AG04450 (cell line): ENCODE results near the gene B3GALT6. TPM values are rescaled to one million over a fixed set of nuclear protein-coding genes. Genes with fewer than 3 reads are reported as not detected.

Source experiments
- CTCF ChIA-PET: fragments of 300-600, 350-600 bp; formaldehyde crosslinking; extraction: SDS; loops from one replicate; lab custom pipeline; 2022; ENCODE audit warnings: antibody characterized with exemption, inconsistent platforms; lab: Charles Lee
- POLR2A ChIA-PET: fragments of 350-600 bp; formaldehyde crosslinking; extraction: SDS; loops from one replicate; lab custom pipeline; 2021; ENCODE audit warnings: antibody characterized with exemption, inconsistent platforms; lab: Yijun Ruan, JAX
- DNase-seq: peaks from one replicate; pipeline ENCODE4 v3.0.0-alpha.2; 2011; ENCODE audit warnings: low read depth, low spot score
- H3K27ac ChIP-seq: one replicate; pipeline ENCODE4 v1.5.1; 2012; ENCODE audit warnings: low read depth, low read length, control low read depth
- H3K27me3 ChIP-seq: one replicate; pipeline ENCODE4 v1.6.0; 2012; ENCODE audit warnings: low read length; ENCODE audit not compliant: control insufficient read depth, insufficient read depth
- H3K4me3 ChIP-seq: 2 replicates; pipeline ENCODE4 v1.5.1; 2011; ENCODE audit warnings: mild to moderate bottlenecking, low read depth, low read length, control low read depth
- H3K9me3 ChIP-seq: 2 replicates; pipeline ENCODE4 v1.5.1; 2012; ENCODE audit warnings: low read length; ENCODE audit not compliant: control insufficient read depth, insufficient read depth
- polyA plus RNA-seq: library from polyadenylated mRNA; depleted of rRNA; stranded (reverse); fragments of >200 nt; gene quantifications from 2 replicates; pipeline ENCODE4 v1.2.3, GENCODE V29; 2011
- TF ChIP-seq, protein P1 (sequence below): IDR thresholded peaks from 2 replicates; pipeline ENCODE4 v1.5.1; 2011; ENCODE audit warnings: low read depth, low read length, control low read depth, inconsistent platforms

B3GALT6 gene
- polyA plus RNA-seq, 1 experiment, result 15.2 TPM

DNA sequence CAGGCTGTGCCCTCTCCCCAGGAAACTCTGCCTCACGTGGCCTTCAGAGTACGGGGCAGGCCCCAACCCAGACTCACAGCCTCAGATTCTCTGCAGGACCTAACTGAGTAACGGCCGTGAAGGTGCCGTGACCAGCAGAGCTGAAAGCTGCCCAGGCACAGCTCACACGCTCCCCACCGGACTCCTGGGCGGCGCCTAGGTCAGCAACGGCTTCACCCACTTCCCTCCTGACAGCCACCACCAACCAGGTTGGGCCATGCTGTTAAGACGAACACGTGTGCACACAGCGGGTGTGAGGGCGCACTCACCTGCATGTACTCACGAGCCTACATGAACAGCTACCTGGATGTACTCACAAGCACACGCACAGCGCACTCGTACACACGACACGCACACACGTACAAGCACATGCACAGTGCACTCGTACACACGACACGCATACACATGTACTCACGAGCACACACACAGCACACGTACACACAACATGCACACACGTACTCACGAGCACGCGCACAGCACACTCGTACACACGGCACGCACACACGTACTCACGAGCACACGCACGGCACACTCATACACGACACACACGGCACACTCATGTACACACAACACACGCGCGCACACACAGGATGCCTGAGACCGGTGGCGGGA lies 9.3 kb upstream of the B3GALT6 start:
- Histone ChIP-seq H3K4me3 (no peak overlapping the region), H3K9me3 (peaks cover 11% of the 10 kb centered on the region; the same call in 1 of the 2 replicates), H3K27ac (no peak overlapping the region), H3K27me3 (no peaks in the 10 kb centered on the region)
- CTCF ChIA-PET, result no interaction called here
- TF ChIP-seq, protein P1, sequence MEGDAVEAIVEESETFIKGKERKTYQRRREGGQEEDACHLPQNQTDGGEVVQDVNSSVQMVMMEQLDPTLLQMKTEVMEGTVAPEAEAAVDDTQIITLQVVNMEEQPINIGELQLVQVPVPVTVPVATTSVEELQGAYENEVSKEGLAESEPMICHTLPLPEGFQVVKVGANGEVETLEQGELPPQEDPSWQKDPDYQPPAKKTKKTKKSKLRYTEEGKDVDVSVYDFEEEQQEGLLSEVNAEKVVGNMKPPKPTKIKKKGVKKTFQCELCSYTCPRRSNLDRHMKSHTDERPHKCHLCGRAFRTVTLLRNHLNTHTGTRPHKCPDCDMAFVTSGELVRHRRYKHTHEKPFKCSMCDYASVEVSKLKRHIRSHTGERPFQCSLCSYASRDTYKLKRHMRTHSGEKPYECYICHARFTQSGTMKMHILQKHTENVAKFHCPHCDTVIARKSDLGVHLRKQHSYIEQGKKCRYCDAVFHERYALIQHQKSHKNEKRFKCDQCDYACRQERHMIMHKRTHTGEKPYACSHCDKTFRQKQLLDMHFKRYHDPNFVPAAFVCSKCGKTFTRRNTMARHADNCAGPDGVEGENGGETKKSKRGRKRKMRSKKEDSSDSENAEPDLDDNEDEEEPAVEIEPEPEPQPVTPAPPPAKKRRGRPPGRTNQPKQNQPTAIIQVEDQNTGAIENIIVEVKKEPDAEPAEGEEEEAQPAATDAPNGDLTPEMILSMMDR, result no peak
- POLR2A ChIA-PET, result interaction anchor here (0.6 kb wide), 1 partner anchor 180 kb away, joined by 4 read pairs; no protein-coding TSS in a partner anchor
- no peak for DNase-seq

DNA sequence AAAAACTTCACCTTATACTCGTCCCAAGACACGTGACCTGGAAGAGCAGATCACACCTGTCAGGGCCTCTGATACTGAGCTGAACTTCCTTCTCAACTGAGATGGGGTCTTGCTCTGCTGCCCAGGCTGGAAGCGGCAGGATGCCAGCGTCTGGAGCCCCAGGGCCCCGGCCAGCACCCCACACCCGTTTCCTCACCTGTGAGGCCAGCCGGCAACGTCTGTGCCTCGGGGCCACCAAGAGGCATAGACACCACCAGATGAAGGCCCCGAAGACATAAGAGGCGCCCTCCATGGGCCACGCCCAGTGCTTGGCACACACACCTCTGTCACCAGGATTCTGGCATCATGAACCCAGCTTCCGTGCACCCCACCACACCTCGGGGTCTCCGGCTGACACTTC lies 8.7 kb upstream of the B3GALT6 start:
- DNase-seq, result no peak
- CTCF ChIA-PET, result no interaction called here
- POLR2A ChIA-PET, result no interaction called here

DNA sequence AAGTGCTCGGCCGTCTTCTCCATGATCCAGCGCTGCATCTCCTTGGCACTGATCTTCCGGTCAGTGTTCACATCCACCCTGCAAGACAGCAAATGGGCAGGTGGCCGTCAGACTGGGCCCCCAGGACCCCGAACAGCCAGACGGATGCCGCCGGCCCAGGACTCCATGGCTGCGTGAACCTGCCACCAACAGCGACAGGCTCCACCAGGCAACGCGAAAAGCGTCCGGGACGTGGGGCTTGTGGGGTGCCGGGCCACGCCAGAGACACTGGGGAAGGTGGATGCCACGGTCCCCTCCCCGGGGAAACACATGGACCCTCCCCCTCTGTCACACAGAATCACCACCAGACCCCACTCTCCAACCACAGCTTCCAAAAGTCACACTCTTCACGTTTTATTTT lies 8.1 kb upstream of the B3GALT6 start:
- ChIA-PET POLR2A (interaction anchor here (0.6 kb wide), 1 partner anchor 98 kb away, joined by 6 read pairs; no protein-coding TSS in a partner anchor), CTCF (no interaction called here)
- TF ChIP-seq, protein P1, result no peak
- Histone ChIP-seq H3K9me3 (peaks cover under 1% of the 10 kb centered on the region; the same call in 1 of the 2 replicates), H3K27ac (no peak overlapping the region), H3K4me3 (no peak overlapping the region), H3K27me3 (no peaks in the 10 kb centered on the region)
- DNase-seq, result no peak

More for the DNA sequence above, 8.7 kb upstream of the B3GALT6 start:
- TF ChIP-seq, protein P1, result no peak
- Histone ChIP-seq H3K4me3 (no peak overlapping the region), H3K27me3 (no peaks in the 10 kb centered on the region), H3K9me3 (peaks cover 6% of the 10 kb centered on the region; the same call in 1 of the 2 replicates), H3K27ac (no peak overlapping the region)

DNA sequence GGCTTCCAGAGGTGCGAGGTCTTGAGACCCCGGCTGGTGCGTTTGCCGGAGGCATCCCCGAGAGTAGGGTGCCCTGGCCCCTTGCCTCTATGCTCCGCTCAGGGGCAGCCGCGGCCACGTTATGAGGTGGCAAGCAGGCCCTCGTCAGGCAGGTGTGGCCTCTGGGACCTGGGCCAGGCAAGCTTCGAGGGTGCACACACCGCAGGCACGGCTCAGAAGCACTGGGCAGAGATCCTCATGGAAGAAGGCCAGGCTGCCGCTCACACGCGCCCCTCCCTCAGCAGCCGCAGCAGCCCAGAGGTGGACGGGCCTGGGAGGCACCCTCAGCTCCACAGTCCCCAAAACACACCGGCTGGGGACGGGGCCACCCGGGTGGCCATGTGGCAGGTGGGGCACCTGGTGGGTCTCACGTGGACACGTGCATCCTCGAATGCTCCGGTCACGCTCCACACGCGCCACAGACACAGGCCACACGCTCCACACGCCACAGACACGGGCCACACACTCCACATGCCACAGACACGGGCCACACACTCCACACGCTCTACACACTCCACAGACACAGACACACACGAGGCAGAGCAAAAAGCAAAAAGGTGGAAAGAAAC lies 6.7 kb upstream of the B3GALT6 start:
- no peak overlapping the region for H3K4me3 ChIP-seq
- POLR2A ChIA-PET, result no interaction called here
- no peak overlapping the region for H3K27ac ChIP-seq
- H3K27me3 ChIP-seq, result no peaks in the 10 kb centered on the region
- CTCF ChIA-PET, result no interaction called here
- TF ChIP-seq, protein P1, result no peak
- no peaks in the 10 kb centered on the region; the same call in 1 of the 2 replicates for H3K9me3 ChIP-seq
- no peak for DNase-seq

DNA sequence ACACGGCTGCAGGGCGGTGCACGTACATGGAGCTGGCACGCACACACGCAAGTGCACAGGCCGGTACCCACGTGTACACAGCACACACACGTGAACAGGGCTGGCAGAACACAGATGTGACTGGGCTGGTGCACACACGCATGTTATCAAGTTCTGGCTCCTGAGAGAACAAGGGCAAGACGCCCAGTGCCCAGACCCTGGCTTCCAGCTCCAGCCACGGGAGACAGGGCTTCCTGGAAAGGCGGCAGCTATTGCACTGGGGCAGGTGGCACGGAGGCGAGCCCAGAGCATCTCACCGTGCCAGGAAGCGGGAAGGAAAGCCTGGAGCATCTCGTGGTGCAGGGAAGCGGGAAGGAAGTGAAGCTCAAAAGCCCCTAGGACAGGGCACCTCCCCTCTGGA lies 6.1 kb upstream of the B3GALT6 start:
- TF ChIP-seq, protein P1, result no peak
- Histone ChIP-seq H3K9me3 (no peaks in the 10 kb centered on the region; the same call in 1 of the 2 replicates), H3K27ac (no peak overlapping the region), H3K27me3 (no peaks in the 10 kb centered on the region), H3K4me3 (no peak overlapping the region)
- no peak for DNase-seq
- ChIA-PET CTCF (no interaction called here), POLR2A (no interaction called here)
